Stimulated activated CD4-positive, alpha-beta T cell treated with anti-CD3 and anti-CD28 coated beads, Interleukin-2, amount 100 ng/mL, for 48 hours (primary cell): ENCODE results near the gene CETN2.
"Not testable (repeated sequence)": the region's sequence is repeated elsewhere in the genome, so short reads cannot be mapped to it uniquely, and the experiment has no call there.

Source experiments
- DNase-seq, 2 donors: peaks; one replicate each; pipeline ENCODE4 v3.0.0-alpha.2; 2020

The CETN2 gene

DNA sequence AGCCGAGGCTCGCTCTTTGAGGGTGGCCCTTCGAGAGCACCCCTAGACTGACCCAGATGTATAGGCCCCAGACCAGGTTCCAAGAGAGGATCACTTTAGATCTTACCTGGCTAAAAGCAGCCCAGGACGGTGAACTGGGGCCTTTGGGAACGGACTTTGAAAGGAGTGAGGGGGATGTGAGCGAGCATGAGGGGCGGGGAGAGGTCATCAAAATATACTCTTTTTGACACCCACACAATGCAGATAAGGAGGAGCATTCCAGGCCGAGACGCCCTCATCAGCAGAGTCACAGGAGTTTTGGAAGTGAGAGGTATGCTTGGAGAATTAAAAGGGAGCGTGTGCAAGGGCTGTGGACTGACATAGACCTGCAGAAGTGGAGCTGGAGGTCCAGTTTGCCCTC lies 834 bp upstream of the CETN2 start:
- no peak for DNase-seq

DNA sequence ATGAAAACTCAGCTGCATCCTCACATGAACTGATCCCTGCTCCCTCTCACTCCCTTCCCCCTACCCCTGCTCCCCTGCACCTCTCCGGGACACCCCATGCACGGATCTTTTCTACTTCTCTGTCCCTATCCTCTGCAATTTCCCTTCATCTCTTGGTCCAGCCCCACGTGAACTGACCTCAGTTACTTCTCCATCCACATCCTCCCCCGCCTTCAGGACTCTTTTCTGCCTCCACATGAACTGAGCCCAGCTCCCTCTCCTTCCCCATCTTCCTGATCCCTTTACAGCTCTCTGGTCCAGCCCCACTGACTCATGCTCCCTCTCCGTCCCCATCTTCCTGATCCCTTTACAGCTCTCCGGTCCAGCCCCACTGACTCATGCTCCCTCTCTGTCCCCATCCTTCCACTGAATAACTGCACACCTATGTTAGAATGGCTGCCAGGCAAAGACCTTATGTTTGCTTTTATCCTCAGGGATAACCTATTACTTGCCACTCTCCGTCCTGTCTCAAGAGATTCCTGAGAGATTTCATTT lies 5.6 kb downstream of the CETN2 start:
- no peak for DNase-seq

DNA sequence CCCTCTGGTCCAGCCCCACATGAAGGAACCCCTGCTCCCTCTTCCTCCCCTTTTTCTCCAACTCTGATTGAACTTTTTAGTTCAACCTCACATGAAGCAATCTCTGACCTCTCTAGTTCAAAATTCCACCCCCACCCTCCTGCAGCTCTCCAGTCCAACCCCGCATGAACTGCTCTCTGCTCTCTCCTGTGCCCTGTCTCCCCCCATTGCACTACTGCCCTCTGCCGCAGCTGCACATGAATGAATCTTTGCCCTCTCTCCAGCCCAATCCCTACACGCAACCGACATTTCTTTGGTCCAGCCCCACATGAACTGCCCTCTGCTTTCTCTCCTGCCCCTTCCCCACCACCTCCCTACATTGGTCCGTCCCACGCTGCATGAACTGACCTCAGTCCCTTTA lies 6.9 kb downstream of the CETN2 start:
- no peak for DNase-seq

DNA sequence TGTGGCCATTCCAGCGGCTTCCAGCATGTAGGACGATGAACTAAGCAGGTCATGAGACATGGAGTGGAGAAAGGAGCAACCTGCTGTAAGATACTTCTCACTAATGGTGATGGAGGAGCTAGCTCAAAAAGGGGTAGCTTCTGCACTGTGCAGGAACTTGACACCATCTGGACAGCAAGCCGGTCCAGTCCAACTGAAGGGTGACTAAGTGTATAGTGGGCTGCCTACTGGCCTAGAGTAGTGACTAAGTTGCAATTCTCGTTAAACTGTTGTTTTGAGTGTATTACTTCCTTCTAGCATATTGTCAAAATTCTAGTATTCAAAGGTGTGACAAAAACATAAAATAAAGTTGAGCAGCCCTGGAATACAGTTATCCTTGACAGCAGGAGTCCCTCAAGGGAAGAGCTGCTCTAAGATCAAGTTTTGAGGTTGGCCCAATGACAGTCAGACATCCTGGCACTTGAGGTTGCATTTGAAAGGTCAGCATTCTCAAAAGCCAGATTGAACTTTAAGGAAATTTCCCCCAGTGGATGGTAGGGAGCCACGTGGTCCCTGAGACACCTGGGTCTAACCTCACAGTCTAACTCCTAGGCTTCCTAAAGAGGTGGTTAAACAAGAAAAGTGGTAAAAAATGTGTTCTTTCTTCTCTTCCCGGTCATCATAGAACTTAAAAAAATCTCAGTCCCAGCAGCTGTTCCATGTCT lies 8.0 kb downstream of the CETN2 start:
- DNase-seq: no peak

DNA sequence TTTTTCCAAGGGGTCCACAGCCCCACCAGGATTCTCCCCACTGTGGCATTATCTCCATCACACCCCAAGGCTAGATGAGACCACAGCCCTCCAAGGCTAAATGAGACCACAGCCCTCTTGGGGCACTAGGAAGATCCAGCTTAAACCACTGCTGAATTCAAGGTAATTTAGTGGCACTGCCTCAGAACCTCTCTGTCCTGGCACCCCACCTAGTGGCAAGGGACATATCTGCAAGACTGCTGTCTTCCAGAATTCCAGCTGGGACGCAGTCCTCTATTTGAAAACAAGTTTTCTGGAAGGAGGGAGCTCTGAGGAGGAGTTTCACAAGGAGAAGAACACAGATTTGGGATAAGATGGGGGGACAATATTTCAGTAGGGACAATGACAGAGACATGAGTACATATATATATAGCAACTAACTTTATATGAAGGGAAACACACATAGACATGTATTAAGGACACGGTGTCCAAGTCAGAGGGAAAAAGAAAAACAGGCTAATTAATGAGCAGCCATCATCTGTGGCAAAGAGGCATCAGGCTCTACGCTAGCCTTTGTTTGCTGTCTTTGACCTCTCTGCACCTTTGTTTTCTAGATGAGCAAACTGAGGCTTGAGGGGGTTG lies 9.3 kb downstream of the CETN2 start:
- DNase-seq: peak in 1 of 2 donors; percentile 11

DNA sequence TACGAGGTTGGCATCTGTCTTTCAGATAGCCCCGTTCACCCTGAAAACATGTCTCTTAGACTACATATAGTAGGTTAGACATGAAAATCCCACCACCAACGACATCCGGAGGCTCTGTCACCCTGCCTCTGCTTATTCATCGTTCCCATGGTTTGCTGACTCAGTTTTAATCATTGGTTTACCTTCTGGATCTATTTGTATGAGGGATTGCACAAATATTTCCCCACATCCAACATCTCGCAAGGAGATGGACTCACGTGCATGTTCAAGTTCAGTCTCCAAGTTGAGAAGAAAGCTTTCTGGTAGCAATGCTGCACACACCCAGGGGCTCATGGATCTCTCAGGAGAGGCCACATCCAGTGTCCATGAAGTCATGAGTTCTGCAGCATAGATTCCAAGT lies 10.8 kb downstream of the CETN2 start:
- DNase-seq: no peak

DNA sequence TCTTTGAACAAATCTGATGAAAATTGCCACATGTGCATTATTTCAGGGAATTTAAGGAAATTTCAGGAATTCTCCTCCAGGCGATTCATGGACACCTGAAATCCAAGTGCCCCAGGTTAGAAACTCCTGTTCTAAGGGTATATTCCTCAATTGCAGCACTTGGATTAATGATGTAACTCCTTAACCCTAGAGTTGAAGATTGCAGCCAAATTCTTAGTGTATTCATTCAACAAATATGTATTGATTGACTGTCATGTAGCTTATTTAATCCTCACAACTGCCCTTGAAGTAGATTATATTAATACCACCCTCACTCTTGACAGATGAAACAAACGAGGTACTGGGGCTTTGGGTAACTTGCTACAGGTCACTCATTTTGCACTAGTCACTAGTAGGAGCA lies 11.3 kb downstream of the CETN2 start:
- no peak for DNase-seq

DNA sequence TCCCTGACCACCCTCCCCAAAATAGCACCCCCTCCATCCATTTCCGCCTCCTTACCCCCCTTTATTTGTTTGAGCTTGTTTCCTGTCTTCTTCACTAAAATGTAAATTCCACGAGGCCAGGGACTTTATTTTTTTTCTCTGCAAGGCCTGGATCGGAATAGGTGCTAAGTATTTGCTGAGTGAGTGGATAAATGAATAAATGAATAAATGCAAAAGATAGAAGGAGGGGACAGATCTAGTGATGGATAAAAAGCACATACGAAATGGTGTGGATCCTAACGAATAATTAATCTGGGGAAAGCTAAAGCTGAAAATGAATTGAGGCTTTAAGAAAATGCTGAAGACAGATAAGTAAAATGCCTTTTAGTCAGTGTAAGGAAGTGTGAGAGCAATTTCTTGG lies 12.2 kb downstream of the CETN2 start:
- no peak for DNase-seq

DNA sequence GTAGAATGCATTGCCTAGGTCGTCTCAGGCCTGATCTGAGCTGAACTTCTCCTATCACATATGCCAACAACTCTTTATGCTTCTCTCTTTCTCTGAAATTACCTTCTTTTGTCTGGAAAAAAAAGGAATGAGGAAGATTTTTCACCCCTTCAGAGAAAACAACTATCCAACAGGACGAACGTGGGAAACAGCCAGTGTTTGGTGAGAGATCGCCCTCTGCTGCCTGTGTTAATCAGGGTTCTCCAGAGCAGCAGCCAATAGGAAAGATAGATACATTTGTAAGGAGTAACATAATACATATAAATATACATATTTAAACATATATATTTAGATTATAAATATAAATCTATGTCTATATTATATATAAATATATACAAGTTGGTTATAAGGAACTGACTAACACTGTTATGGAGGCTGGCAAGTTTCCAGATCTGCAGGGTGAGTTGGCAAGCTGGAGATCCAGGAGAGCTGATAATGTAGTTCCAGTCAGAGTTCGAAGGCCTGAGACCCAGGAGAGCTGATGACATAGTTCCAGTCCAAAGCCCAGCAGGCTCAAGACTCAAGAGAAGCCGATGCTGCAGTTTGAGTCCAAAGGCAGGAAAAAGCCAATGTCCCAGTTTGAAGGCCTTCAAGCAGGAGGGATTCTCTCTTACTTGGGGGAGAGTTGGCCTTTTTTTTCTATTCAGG lies 13.3 kb downstream of the CETN2 start:
- no peak for DNase-seq

DNA sequence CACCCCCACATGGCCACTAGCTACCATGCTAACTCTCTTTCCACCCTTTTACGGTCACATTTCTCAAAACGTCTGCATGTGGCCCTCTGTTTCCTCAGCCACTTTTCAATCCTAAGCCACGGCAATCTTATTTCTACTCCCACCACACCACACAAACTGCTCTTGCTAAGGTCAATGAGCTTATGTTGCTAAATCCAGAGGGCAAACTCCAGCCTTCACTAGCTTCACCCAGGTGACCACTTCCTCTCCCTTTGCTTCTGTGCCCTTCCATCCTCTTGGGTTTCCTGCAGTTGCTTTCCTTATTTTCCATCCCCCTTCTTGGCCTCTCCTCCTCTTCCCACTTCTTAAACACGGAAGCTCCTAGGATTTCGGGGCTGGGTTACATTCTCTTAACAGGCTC lies 16.5 kb downstream of the CETN2 start:
- no peak for DNase-seq

DNA sequence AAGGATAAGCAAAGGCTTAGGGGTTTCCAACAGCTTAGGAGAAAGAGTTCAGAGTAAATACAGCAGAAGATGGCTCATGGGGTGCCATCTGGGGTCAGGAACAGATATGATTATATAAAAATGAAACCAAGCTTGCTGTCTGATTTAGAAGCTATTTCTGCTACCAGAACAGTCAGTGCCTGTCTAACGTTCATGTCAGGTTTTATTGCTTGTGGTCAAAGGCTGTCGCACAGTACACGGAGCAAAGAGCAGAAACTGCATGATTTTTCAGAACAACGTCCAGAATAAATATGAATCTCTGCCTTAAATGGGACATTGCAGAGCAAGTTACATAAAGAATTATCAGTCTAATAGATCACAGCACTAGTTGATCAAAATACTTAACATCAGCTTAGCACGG lies 17.4 kb downstream of the CETN2 start:
- DNase-seq: no peak

DNA sequence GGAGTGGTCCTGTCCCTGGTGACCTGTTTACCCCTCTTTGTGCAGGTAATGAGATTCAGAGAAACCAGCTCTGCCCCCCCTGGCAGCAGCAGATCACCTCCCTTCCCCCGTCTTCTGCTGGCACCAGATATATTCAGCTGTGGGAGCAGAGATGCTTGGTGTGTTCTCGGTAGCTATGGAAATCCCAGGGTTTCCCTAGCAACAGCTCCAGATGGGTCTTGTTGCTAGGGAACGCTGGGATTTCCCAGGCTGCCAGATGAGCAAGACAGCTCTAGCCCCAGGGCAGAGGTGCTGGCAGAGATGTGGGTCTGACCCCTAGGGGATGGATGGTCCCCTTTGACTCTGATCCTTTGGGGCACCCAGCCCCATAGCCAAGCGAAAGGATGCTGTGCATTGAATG lies 20.2 kb downstream of the CETN2 start:
- DNase-seq: no peak

DNA sequence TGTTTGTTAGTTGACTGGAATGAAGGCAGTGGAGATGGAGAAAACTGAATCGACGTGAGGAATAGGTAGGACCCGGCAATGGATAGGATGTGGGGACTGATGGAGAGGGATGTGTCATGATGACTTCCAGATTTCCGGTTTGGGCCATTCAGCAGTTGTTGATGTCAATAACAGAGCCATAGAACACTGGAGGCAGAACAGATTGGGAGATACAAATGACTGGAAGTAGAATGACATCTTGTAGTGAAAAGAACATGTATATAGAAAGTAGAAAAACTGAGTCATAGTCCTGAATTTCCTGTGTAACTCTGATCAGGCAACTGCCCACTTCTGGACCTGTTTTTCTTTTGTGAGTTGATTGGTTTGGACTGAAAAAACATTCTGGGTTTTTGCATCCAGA lies 24.5 kb downstream of the CETN2 start:
- no peak for DNase-seq

DNA sequence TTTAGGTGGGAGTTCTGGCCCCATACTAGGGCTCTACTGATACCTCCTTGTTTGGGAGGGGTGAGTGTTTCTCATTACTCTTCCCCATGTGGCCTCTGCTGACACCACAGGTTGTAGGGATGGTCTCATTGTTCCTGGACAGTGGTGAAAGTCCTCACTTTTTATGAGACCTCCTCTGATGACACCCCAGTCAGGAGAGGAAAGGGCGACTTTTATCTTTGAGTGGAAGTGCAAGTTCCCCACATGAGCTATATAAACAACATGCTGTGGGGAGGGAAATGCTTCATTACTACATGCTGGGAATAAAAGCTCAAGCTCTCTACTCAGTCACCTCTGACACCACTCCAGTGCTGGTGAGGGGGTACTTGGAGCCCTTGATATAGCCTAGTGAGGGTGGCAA lies 31.6 kb downstream of the CETN2 start:
- no peak for DNase-seq

DNA sequence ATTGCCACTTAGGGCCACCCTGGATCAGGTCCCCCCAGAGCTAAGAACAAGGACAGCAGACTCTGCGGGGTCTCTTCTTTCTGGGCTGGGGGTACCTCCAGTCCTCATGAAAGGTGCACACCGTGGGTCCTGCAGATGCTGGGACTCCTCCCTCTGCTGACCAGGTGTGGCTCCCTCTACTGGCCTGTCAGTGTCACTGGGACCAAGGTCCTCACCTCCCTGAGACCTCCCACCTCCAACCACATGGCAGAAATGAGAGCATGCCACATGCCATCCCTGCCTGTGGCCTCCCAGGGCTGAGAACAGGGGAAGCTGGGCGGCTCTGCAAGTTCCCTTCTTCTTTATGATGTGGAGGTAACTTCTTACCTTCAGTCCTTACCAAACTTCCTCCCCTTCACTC lies 43.5 kb downstream of the CETN2 start:
- not testable (repeated sequence) for DNase-seq
